ENCODE results near the gene TMEM62. TPM values are rescaled to one million over a fixed set of nuclear protein-coding genes. Genes with fewer than 3 reads are reported as not detected.

Gene TMEM62
- total and polyA plus RNA-seq, 9 of the 15 experiments (the other 6 are each of a cell fraction or from before 2014, with no cell fraction given): 4.4 to 16.6 (median 11.1) TPM

- H3K79me2 ChIP-seq (ENCODE audit: control insufficient read depth, insufficient read depth, low read length): no peaks in the 10 kb centered on the region
- BruUV-seq (replicated peaks): no TSS peak
Observed at GRCh38 chr15:43212951-43213350, 79.6 kb downstream of the TMEM62 start.

More at GRCh38 chr15:43212951-43213350, 79.6 kb downstream of the TMEM62 start:
- Histone ChIP-seq H3K27me3 (ENCODE audit: control insufficient read depth in 2 of 2, insufficient read depth in 2 of 2, low read length in 2 of 2) (peaks cover 0 to under 1% of the 10 kb centered on the region in 2 experiments; a peak in 1 of 5 replicates), H3K4me1 (replicated peaks in 1 of 2; ENCODE audit: control insufficient read depth in 2 of 2, insufficient read depth in 2 of 2, low read length in 2 of 2) (peaks cover 0 to 13% of the 10 kb centered on the region in 2 experiments; a peak in 3 of 5 replicates), H4K20me1 (replicated peaks; ENCODE audit: control insufficient read depth, insufficient read depth, low read length) (no peaks in the 10 kb centered on the region), H3K4me2 (ENCODE audit: insufficient read depth, low read length) (no peak overlapping the region), H3K9ac (ENCODE audit: insufficient read depth in 1 of 2, low read depth in 2 of 2, low read length in 2 of 2) (no peak overlapping the region), H3K9me3 (replicated peaks; ENCODE audit: control insufficient read depth, insufficient read depth, low read depth, low read length) (no peaks in the 10 kb centered on the region; the same call in 1 of the 2 replicates), H3K4me3 (no peak overlapping the region), H3K9me1 (ENCODE audit: control insufficient read depth, insufficient read depth, low read length) (no peaks in the 10 kb centered on the region), H3K27ac (ENCODE audit: extremely low read depth, low read depth, low read length) (no peak overlapping the region), H2AFZ (ENCODE audit: low read depth, low read length) (no peak overlapping the region), H3K36me3 (ENCODE audit: control insufficient read depth, insufficient read depth, low read length) (no peaks in the 10 kb centered on the region)
- FAIRE-seq (no peak), DNase-seq (ENCODE audit: extremely low read depth in 1 of 4, low spot score in 3 of 4) (no peak), ATAC-seq (no peak)
- ChIA-PET CTCF (ENCODE audit: low intra/inter-chr PET ratio) (no interaction called here), POLR2A (interaction anchor here (0.7 to 2.2 kb wide), 2 partner anchors 12 to 196 kb away, joined by 4 to 10 read pairs; no protein-coding TSS in a partner anchor)
- intact Hi-C loops (cut with micrococcal nuclease) (no loop called here), in situ Hi-C loops (cut with MboI) (no loop called here)
- TF ChIP-seq TRIM25 (IDR thresholded peaks at IDR 0.05; ENCODE audit: borderline replicate concordance): no peak
- TF ChIP-seq KDM5B (IDR thresholded peaks at IDR 0.05; ENCODE audit: insufficient replicate concordance, low read depth, low read length): no peak
- no peak for TF ChIP-seq DIDO1 (tag; IDR thresholded peaks at IDR 0.05; ENCODE audit: low read depth)
- no peak for TF ChIP-seq EGR1 (conservative IDR thresholded peaks at IDR 0.05)
- no peak for TF ChIP-seq ZNF707 (CRISPR knock-in tag; conservative IDR thresholded peaks at IDR 0.05)
- TF ChIP-seq ZNF174 (CRISPR knock-in tag; IDR thresholded peaks at IDR 0.05): no peak
- TF ChIP-seq ATF1 (CRISPR knock-in tag; IDR thresholded peaks at IDR 0.05): no peak
- no peak for TF ChIP-seq ATF1 (tag; IDR thresholded peaks at IDR 0.05)

Data from K562 (cell line).